Measurements from ENCODE around the gene ALB.

The ALB gene

GRCh38 chr4:73404457-73404856 is 370 bp downstream of the ALB start:
- DNase-seq, result no peak
- Histone ChIP-seq H3K27me3 (replicated peaks) (peaks cover 2% of the 10 kb centered on the region), H3K4me3 (ENCODE audit: low read depth, low read length) (no peak overlapping the region), H3K36me3 (replicated peaks) (no peaks in the 10 kb centered on the region), H3K27ac (no peak overlapping the region)
- TF ChIP-seq, protein P1, sequence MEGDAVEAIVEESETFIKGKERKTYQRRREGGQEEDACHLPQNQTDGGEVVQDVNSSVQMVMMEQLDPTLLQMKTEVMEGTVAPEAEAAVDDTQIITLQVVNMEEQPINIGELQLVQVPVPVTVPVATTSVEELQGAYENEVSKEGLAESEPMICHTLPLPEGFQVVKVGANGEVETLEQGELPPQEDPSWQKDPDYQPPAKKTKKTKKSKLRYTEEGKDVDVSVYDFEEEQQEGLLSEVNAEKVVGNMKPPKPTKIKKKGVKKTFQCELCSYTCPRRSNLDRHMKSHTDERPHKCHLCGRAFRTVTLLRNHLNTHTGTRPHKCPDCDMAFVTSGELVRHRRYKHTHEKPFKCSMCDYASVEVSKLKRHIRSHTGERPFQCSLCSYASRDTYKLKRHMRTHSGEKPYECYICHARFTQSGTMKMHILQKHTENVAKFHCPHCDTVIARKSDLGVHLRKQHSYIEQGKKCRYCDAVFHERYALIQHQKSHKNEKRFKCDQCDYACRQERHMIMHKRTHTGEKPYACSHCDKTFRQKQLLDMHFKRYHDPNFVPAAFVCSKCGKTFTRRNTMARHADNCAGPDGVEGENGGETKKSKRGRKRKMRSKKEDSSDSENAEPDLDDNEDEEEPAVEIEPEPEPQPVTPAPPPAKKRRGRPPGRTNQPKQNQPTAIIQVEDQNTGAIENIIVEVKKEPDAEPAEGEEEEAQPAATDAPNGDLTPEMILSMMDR (IDR thresholded peaks at IDR 0.05; ENCODE audit: low read depth, low read length, missing control alignments), result no peak
- in situ Hi-C loops (cut with HindIII; ENCODE audit: low pct_ligation_motif_present, low sequenced_read_pairs), result no loop called here

- no peaks in the 10 kb centered on the region for H3K36me3 ChIP-seq (replicated peaks)
- no peak for DNase-seq
- H3K27ac ChIP-seq, result no peak overlapping the region
- peaks cover 2% of the 10 kb centered on the region for H3K27me3 ChIP-seq (replicated peaks)
- TF ChIP-seq, protein P1 (IDR thresholded peaks at IDR 0.05; ENCODE audit: low read depth, low read length, missing control alignments), result no peak
- H3K4me3 ChIP-seq (ENCODE audit: low read depth, low read length), result no peak overlapping the region
- in situ Hi-C loops (cut with HindIII; ENCODE audit: low pct_ligation_motif_present, low sequenced_read_pairs), result no loop called here
Measured at GRCh38 chr4:73405138-73405537, 1.1 kb downstream of the ALB start.

- no peaks in the 10 kb centered on the region for H3K36me3 ChIP-seq (replicated peaks)
- TF ChIP-seq, protein P1 (IDR thresholded peaks at IDR 0.05; ENCODE audit: low read depth, low read length, missing control alignments), result no peak
- in situ Hi-C loops (cut with HindIII; ENCODE audit: low pct_ligation_motif_present, low sequenced_read_pairs), result no loop called here
- H3K27ac ChIP-seq, result no peak overlapping the region
- peaks cover 2% of the 10 kb centered on the region for H3K27me3 ChIP-seq (replicated peaks)
- no peak overlapping the region for H3K4me3 ChIP-seq (ENCODE audit: low read depth, low read length)
- DNase-seq, result no peak
Measured at GRCh38 chr4:73406548-73406875, 2.4 kb downstream of the ALB start.

- Histone ChIP-seq H3K4me3 (ENCODE audit: low read depth, low read length) (no peak overlapping the region), H3K36me3 (replicated peaks) (no peaks in the 10 kb centered on the region), H3K27me3 (replicated peaks) (peaks cover 2% of the 10 kb centered on the region), H3K27ac (no peak overlapping the region)
- in situ Hi-C loops (cut with HindIII; ENCODE audit: low pct_ligation_motif_present, low sequenced_read_pairs), result no loop called here
- TF ChIP-seq, protein P1 (IDR thresholded peaks at IDR 0.05; ENCODE audit: low read depth, low read length, missing control alignments), result no peak
- DNase-seq, result no peak
Measured at GRCh38 chr4:73407227-73407673, 3.2 kb downstream of the ALB start.

DNA sequence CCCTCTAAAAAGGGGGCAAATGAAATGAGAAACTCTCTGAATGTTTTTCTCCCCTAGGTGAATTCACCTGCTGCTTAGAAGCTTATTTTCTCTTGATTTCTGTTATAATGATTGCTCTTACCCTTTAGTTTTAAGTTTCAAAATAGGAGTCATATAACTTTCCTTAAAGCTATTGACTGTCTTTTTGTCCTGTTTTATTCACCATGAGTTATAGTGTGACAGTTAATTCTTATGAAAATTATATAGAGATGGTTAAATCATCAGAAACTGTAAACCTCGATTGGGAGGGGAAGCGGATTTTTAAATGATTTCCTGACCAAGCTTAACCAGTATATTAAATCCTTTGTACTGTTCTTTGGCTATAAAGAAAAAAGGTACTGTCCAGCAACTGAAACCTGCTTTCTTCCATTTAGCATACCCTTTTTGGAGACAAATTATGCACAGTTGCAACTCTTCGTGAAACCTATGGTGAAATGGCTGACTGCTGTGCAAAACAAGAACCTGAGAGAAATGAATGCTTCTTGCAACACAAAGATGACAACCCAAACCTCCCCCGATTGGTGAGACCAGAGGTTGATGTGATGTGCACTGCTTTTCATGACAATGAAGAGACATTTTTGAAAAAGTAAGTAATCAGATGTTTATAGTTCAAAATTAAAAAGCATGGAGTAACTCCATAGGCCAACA is 4.2 kb downstream of the ALB start:
- in situ Hi-C loops (cut with HindIII; ENCODE audit: low pct_ligation_motif_present, low sequenced_read_pairs), result no loop called here
- TF ChIP-seq, protein P1 (IDR thresholded peaks at IDR 0.05; ENCODE audit: low read depth, low read length, missing control alignments), result no peak
- Histone ChIP-seq H3K27ac (no peak overlapping the region), H3K4me3 (ENCODE audit: low read depth, low read length) (no peak overlapping the region), H3K27me3 (replicated peaks) (peaks cover 2% of the 10 kb centered on the region), H3K36me3 (replicated peaks) (no peaks in the 10 kb centered on the region)
- no peak for DNase-seq
